GM23248 (cell line): Measurements from ENCODE around the gene UBE2QL1. TPM values are rescaled to one million over a fixed set of nuclear protein-coding genes. Genes with fewer than 3 reads are reported as not detected.

Source experiments
- DNase-seq: peaks from one replicate; pipeline ENCODE4 v3.0.0-alpha.2; 2015
- H2AFZ ChIP-seq: fragments of 200-600 bp; sonication (generic); 2 replicates; pipeline ENCODE4 v1.6.1; 2016; ENCODE audit warnings: antibody characterized with exemption
- H3F3A ChIP-seq: fragments of 200-600 bp; sonication (generic); 2 replicates; pipeline ENCODE4 v1.6.1; 2016; ENCODE audit warnings: mild to moderate bottlenecking, antibody characterized with exemption, mixed run types; ENCODE audit not compliant: insufficient read depth
- H3K27ac ChIP-seq: fragments of 200-600 bp; sonication (generic); 2 replicates; pipeline ENCODE4 v1.5.1; 2016; ENCODE audit warnings: mild to moderate bottlenecking
- H3K27me3 ChIP-seq: fragments of 200-600 bp; sonication (generic); replicated peaks from 2 replicates; pipeline ENCODE4 v1.6.1; 2016; ENCODE audit warnings: mild to moderate bottlenecking; ENCODE audit not compliant: insufficient read depth
- H3K36me3 ChIP-seq: fragments of 200-600 bp; sonication (generic); 2 replicates; pipeline ENCODE4 v1.6.1; 2016; ENCODE audit warnings: low read depth, mild to moderate bottlenecking
- H3K4me1 ChIP-seq: fragments of 200-600 bp; sonication (generic); 2 replicates; pipeline ENCODE4 v1.6.1; 2016; ENCODE audit warnings: mild to moderate bottlenecking; ENCODE audit not compliant: insufficient read depth
- H3K4me2 ChIP-seq: fragments of 200-600 bp; sonication (generic); one replicate; pipeline ENCODE4 v1.6.1; 2016; ENCODE audit warnings: mild to moderate bottlenecking; ENCODE audit not compliant: unreplicated experiment
- H3K4me3 ChIP-seq: fragments of 200-600 bp; sonication (generic); 2 replicates; pipeline ENCODE4 v1.5.1; 2016; ENCODE audit warnings: mild to moderate bottlenecking
- H3K79me2 ChIP-seq: fragments of 200-600 bp; sonication (generic); 2 replicates; pipeline ENCODE4 v1.6.1; 2016; ENCODE audit warnings: mild to moderate bottlenecking; ENCODE audit not compliant: insufficient read depth
- H3K9ac ChIP-seq: fragments of 200-600 bp; sonication (generic); 2 replicates; pipeline ENCODE4 v1.6.1; 2016; ENCODE audit warnings: mild to moderate bottlenecking
- H3K9me2 ChIP-seq: fragments of 200-600 bp; sonication (generic); 2 replicates; pipeline ENCODE4 v1.6.1; 2016; ENCODE audit warnings: mixed run types, mild to moderate bottlenecking, moderate library complexity; ENCODE audit not compliant: insufficient read depth
- H3K9me3 ChIP-seq: fragments of 200-600 bp; sonication (generic); one replicate; pipeline ENCODE4 v1.6.1; 2017; ENCODE audit warnings: low read depth
- H4K20me1 ChIP-seq: fragments of 200-600 bp; sonication (generic); 2 replicates; pipeline ENCODE4 v1.6.0; 2016; ENCODE audit not compliant: insufficient read depth
- EZH2 ChIP-seq: fragments of 200-600 bp; sonication (generic); IDR thresholded peaks from 2 replicates; pipeline ENCODE4 v1.6.1; 2018; ENCODE audit warnings: antibody characterized with exemption, mild to moderate bottlenecking; ENCODE audit not compliant: insufficient read depth, poor library complexity, severe bottlenecking
- EZH2phosphoT487 ChIP-seq: fragments of 200-600 bp; sonication (generic); IDR thresholded peaks from 2 replicates; pipeline ENCODE4 v1.6.1; 2018; ENCODE audit warnings: antibody characterized with exemption, moderate library complexity, mild to moderate bottlenecking, low read depth; ENCODE audit not compliant: insufficient read depth
- WGBS, 2 experiments: methylation state at CpG; one replicate each; pipeline ENCODE4 v1.1.6; 2015 to 2017; ENCODE audit warnings: low lambda C conversion rate in 2 of 2, low coverage in 1 of 2; ENCODE audit errors: missing lambda C conversion rate in 2 of 2; 5-methylcytosine and 5-hydroxymethylcytosine counted together
- in situ Hi-C: fragments of 300-500 bp; cut with MboI; formaldehyde crosslinking; loops from 2 replicates; pipeline ENCODE4 v1.15.0; 2020
- polyA plus RNA-seq: library from polyadenylated mRNA; unstranded; fragments of >200 nt; fragmentation: Nextera tagmentation; extraction: Ambion mirVana; gene quantifications from 2 replicates; pipeline ENCODE4 v1.2.1, GENCODE V29; 2016
- total RNA-seq: library from RNA; depleted of rRNA; stranded (reverse); fragments of >200 nt; shearing (Covaris generic); gene quantifications from 2 replicates; pipeline ENCODE4 v1.2.3, GENCODE V29; 2014

UBE2QL1 gene
- total and polyA plus RNA-seq, 2 experiments from 2014 or later, result not detected

DNA sequence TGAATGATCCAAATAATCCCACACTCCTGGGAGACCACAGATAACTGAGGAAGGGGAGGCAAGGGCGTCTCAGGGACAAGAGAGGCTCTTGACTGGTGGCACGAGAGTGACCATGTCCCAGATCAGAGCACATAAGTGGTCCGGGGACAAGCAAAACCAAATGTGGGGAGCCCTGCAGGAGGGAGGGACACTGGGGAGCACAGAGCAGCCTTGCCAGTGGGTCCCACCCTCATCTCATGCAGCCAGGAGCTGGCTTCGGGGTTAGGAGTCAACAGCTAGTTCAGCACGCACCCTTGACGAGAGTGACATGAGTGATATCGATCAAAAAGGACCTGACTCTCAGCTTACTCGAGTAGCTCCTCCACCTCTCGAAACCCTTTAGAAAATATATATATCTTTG, 16.5 kb upstream of the UBE2QL1 start:
- no peaks in the 10 kb centered on the region for H3K9me2 ChIP-seq
- WGBS, 2 experiments, result 27 to 29% methylated on average over 9 of the region's 9 CpGs
- no peak overlapping the region for H3K27ac ChIP-seq
- no peak overlapping the region for H3K9ac ChIP-seq
- no peaks in the 10 kb centered on the region for H4K20me1 ChIP-seq
- H3F3A ChIP-seq, result no peaks in the 10 kb centered on the region
- H3K36me3 ChIP-seq, result no peaks in the 10 kb centered on the region
- H3K4me1 ChIP-seq, result no peaks in the 10 kb centered on the region
- DNase-seq, result no peak
- no peak overlapping the region for H2AFZ ChIP-seq
- no peaks in the 10 kb centered on the region for H3K79me2 ChIP-seq
- TF ChIP-seq EZH2phosphoT487, result no peak
- no peak for TF ChIP-seq EZH2
- no peaks in the 10 kb centered on the region for H3K9me3 ChIP-seq
- no peak overlapping the region for H3K4me2 ChIP-seq
- no peak overlapping the region for H3K4me3 ChIP-seq
- peaks cover 10% of the 10 kb centered on the region for H3K27me3 ChIP-seq
- in situ Hi-C loops, result no loop called here

- no peak for TF ChIP-seq EZH2
- TF ChIP-seq EZH2phosphoT487, result no peak
Observed at GRCh38 chr5:6434731-6435130, 13.9 kb upstream of the UBE2QL1 start.

GRCh38 chr5:6435356-6435755, 13.3 kb upstream of the UBE2QL1 start:
- no peaks in the 10 kb centered on the region for H3K79me2 ChIP-seq
- no peaks in the 10 kb centered on the region for H3K9me3 ChIP-seq
- H3K9me2 ChIP-seq, result no peaks in the 10 kb centered on the region
- H3K9ac ChIP-seq, result no peak overlapping the region
- no peaks in the 10 kb centered on the region for H3K4me1 ChIP-seq
- no peaks in the 10 kb centered on the region for H3F3A ChIP-seq
- in situ Hi-C loops, result no loop called here
- H2AFZ ChIP-seq, result no peak overlapping the region
- WGBS, 2 experiments, result 15 to 22% methylated on average over 8 of the region's 8 CpGs
- H3K36me3 ChIP-seq, result no peaks in the 10 kb centered on the region
- TF ChIP-seq EZH2phosphoT487 (no peak), EZH2 (no peak)
- H3K27me3 ChIP-seq, result peaks cover 10% of the 10 kb centered on the region
- H3K4me3 ChIP-seq, result no peak overlapping the region
- H3K27ac ChIP-seq, result no peak overlapping the region
- no peaks in the 10 kb centered on the region for H4K20me1 ChIP-seq
- no peak overlapping the region for H3K4me2 ChIP-seq
- DNase-seq, result peak; percentile 31

More at GRCh38 chr5:6434731-6435130, 13.9 kb upstream of the UBE2QL1 start:
- no peaks in the 10 kb centered on the region for H3K4me1 ChIP-seq
- H3F3A ChIP-seq, result no peaks in the 10 kb centered on the region
- no peaks in the 10 kb centered on the region for H3K9me2 ChIP-seq
- in situ Hi-C loops, result no loop called here
- H3K9ac ChIP-seq, result no peak overlapping the region
- WGBS, 2 experiments, result 53 to 57% methylated on average over 14 of the region's 14 CpGs
- no peak overlapping the region for H3K27ac ChIP-seq
- H4K20me1 ChIP-seq, result no peaks in the 10 kb centered on the region
- H2AFZ ChIP-seq, result no peak overlapping the region
- no peak overlapping the region for H3K4me2 ChIP-seq
- H3K9me3 ChIP-seq, result no peaks in the 10 kb centered on the region
- peaks cover 10% of the 10 kb centered on the region for H3K27me3 ChIP-seq
- no peak for DNase-seq
- H3K79me2 ChIP-seq, result no peaks in the 10 kb centered on the region
- no peak overlapping the region for H3K4me3 ChIP-seq
- no peaks in the 10 kb centered on the region for H3K36me3 ChIP-seq

DNA sequence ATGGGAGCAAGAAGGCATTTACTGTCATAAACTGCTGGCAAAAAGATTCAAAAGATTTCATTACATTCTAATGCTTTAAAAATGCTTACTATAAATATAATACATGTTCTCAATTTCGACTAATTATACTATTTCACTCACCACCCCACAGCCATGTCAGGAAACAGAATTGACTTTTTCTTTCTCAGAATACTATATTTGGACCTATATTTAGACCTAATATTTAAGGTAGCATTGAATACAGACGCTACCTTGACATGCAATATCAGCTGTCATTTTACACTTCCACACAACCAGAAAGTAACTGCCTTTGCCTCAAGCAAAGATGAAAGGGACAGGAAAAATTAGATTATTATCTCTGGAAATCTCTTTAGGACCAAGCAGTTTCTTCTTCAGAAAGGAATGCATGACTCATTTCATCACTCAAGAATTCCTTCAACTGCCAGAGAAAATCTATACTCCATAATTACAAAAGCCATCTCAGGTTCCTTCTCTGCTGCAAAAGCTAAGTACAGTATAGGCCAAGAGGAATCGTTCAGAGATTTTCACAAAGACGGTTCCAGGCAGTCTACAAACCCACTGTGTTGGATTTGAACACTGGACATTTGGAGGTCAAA, 11.8 kb upstream of the UBE2QL1 start:
- Histone ChIP-seq H3K79me2 (no peaks in the 10 kb centered on the region), H3K4me2 (no peak overlapping the region), H3K9me3 (no peaks in the 10 kb centered on the region), H3K27me3 (peaks cover 10% of the 10 kb centered on the region), H4K20me1 (no peaks in the 10 kb centered on the region), H3K27ac (no peak overlapping the region), H3K36me3 (no peaks in the 10 kb centered on the region), H3K4me3 (no peak overlapping the region), H3F3A (no peaks in the 10 kb centered on the region), H2AFZ (no peak overlapping the region), H3K9me2 (no peaks in the 10 kb centered on the region), H3K9ac (no peak overlapping the region), H3K4me1 (no peaks in the 10 kb centered on the region)
- in situ Hi-C loops, result no loop called here
- TF ChIP-seq EZH2 (no peak), EZH2phosphoT487 (no peak)
- DNase-seq, result peak; percentile 31
- WGBS, 2 experiments, result 25 to 29% methylated on average over 4 of the region's 4 CpGs
